NCI-H146 treated with DMSO at 0.1 percent for 48 hours (cell line): ENCODE results near the gene HLF.

Experiments
- DNase-seq: peaks from one replicate; lab custom pipeline; 2025; ENCODE audit not compliant: unreplicated experiment; lab: John Stamatoyannopoulos, UW

Gene HLF

DNA sequence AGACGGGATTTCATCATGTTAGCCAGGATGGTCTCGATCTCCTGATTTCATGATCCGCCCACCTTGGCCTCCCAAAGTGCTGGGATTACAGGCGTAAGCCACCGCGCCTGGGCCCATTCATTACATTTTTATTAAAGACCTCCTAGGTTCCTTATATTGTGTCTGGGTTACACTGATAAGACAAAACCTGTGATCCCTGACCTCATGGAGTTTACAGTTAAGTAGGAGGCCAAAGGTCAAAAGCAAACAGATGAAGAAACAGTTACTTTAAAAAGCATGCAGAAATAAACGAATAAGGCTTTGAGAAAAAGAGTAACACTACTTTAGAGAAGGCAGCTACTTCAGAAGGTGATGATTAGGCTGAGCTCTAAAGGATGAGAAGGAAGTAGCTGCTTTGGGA, 14.9 kb upstream of the HLF start:
- no peak for DNase-seq

DNA sequence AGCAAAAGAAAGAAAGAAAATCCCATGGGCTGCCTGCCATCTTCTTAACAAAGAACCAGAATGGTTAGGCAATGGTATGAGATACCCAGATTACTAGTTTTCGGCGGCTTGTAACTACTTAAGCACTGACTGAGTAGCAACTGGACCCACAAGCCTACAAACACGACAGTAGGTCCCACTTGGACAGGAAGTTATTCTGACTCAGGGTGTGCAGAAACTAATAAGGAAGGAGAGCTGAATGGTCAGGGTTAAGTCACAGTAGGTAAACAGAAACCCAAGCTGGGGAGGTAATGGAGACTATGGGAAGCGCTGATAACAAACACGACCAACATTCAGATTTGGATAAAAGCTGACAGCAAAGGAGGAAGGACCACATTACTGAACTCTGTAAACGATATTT, 10.4 kb upstream of the HLF start:
- no peak for DNase-seq

DNA sequence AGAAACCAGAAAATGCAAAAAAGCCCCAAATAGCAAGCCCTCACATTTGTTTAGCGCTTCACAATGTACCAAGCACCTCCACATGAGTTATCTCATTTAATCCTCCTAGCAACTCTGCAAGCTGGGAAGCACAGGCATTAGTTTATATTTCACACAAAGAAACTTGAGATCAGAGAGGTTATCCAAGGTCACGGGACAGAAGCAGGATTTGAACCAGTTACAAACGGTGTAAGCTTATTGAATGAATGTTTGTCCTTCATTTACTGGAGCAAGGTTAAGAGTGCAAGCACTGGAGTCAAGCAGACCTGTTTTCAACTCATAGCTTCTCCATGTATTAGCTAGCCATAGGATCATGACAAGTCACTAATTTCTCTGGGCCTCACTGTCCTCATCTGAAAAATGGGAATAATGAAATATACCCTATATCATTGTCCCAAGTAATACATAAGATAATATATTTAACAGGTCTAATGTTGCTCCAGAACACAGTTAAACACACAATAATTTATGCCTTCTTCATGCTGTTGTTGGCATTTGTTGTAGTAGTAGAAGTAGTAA, 6.1 kb upstream of the HLF start:
- no peak for DNase-seq

DNA sequence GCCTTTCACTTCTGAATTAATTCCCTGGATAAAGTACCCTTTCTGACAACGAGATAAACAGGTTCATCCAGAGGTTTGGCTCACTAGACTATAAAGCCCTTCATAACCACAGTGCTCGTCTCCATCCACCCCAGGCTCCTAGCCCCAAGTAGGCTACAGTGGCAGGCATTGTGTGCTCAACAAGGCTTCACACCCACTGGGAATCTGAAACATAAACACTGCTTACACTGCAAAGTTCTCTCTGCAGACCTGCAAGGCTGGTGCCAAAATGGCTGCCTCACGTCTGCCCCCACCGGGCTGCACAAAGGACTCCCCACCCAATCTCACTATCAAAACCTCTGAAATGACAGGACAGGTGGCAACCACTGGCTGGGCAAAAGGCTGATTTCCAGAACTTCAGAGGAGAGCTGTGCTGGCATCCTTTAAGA, 5.1 kb upstream of the HLF start:
- DNase-seq = no peak

DNA sequence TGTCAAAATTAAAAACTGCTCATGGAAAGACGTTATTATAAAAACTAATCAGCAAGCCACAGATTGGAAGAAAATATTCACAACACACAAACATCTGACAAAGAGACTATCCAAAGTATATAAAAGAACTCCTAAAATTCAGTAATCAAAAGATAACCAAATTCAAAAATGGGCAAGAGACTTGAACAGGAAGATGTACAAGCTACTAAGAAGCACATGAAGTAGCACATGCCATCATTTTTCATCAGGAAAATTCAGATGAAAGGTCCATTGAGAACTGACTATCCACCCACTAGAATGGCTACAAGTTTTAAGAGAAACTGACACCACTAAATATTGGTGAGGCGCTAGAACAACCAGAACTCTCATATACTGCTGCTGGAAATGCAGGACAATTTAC, 3.4 kb upstream of the HLF start:
- no peak for DNase-seq

DNA sequence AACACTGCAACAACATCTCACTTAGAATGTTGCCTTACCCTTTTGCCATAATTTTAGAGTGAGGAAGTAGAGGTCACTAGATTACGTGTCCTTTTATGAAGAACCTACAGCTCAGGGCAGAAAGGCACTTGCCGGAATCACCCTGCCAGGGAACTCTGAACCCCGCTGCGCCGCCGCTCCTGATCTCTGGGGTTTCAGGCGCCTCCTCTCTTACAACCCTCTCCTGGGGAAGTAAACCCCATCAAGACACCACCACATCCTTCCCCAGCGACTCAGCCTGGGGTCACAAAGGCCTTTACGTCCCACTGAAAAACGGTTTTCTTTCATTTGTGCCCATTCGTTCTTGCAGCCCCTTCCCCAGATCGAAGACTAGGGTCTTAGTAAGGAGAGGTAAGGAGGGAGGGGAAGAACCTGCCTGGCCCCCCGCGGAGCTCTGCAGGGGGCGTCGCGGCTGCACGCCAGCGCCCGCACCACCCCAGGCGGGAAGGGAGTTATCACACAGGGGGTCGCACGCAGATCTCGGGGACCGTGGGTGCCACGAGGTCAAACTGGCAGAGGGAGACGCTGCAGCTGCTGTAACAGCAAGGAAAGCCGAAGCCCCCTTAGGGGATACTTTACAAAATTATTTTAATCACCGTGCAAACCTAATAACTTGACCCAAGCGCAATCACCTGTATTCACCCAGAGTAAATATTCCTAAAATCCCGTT, 1.0 kb upstream of the HLF start:
- no peak for DNase-seq

DNA sequence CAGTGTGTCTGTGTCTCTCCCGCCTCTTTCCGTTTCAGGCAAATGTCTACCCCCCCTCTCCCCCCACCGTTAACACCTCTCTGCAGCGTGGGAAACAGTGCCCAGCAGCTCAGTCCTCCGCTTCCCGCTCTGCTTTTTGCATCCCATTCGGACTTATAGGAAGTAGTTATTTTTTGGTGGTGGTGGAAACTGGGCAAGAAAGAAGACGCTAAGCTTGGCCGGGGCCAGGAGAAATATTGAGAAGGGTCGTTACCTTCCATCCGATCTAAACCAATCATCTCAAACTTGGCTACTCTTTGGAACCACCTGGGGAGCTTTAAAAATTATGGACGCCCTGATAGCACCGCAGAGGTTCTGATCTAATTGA, 499 bp upstream of the HLF start:
- no peak for DNase-seq

DNA sequence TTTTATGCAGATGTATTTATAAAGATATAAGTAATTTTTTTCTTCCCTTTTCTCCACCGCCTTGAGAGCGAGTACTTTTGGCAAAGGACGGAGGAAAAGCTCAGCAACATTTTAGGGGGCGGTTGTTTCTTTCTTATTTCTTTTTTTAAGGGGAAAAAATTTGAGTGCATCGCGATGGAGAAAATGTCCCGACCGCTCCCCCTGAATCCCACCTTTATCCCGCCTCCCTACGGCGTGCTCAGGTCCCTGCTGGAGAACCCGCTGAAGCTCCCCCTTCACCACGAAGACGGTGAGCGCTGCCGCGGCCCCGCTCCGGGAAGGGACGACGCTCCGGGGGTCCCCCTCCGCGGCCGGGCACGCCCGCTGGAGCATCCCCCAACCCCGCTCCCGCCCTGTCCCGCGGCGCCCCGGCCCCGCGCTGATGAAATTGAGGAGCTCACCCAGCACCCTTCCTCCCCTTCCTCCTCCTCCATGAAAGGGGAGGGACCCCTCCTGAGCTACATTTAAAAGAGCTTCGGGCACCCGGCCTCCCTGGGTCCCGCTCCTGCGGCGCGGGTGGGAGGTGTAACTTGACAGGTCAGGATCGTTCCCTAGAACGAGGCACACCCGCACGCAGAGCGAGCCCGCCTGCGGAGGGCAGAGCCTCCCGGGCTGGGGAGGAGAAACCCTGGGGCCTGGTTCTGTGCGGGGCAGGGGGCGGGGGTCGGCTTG, 706 bp downstream of the HLF start:
- DNase-seq = no peak

DNA sequence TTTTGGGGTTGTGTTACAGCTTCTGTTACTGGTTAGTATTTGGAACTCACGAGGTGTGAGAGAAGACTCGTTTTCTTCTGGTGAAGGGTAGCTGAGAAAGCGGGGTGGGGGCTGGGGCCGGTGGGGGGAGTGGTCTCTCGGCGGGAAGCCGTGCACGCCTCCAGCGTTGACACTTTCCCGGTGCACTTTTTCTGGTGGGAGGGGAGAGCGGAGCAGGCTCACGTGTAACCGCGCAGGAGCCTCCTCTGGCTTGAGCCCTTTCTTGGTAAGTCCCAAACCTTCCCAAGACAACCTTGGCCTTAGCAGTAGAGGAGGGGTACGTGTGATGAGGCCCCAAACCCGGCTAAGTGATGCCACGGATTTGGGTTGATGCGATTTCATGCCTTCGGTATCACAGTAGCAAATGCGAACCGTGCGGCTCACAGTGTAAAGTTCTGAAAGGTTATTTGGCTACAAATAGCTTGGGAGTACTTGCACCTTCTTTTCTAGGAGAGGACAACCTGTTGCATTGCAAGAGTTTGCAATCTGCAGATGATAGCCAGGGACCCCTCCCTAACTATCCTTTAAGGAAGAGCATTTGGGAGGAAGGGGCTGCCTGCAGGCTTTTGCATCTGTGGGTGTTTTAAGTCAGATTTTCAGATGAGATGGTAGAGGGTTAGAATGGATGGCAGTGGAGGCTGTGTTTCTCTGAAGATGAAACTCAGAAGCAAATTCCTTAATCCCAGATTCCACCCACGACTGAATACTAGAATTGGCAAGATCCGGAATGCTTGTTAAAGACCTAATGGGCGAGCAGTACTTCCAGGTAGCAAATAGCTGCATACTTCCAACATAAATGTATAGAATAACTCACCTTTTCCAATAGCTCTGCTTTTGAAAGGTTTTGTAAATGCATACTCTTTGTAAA, 1.5 kb downstream of the HLF start:
- no peak for DNase-seq

DNA sequence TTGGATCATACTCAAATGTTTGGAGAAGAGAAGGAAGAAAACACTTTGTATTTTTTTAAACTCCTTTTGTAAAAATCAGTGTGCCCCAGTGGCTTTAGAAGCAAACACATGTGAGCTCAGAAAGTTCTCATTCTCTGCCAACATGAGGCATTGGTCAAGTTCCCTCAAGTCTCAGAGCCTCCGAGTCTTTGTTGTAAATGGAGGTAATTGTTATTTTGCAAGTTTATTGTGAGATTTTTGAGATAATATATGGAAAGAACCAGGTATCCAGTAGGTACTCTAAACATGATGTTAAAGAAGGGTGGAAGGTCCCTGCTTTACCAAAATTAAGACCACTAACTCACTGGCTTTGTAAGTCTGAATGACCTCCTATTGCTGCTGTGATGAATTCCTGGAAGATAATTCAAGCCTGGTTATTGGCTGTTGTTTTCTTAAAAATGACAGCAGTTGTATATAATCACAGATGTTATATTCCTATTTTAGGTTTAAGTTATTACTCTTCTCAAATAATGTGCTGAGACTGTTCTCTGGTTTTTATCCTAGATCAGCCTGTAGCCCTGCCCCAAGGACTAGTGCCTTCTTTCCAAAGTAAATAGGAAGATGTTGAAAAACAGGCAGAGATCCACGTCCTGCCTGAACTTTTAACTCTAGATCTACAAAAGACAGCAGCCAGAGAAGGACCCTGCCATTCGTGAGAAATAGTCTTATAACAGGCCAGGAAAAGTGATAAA, 2.4 kb downstream of the HLF start:
- DNase-seq = no peak

DNA sequence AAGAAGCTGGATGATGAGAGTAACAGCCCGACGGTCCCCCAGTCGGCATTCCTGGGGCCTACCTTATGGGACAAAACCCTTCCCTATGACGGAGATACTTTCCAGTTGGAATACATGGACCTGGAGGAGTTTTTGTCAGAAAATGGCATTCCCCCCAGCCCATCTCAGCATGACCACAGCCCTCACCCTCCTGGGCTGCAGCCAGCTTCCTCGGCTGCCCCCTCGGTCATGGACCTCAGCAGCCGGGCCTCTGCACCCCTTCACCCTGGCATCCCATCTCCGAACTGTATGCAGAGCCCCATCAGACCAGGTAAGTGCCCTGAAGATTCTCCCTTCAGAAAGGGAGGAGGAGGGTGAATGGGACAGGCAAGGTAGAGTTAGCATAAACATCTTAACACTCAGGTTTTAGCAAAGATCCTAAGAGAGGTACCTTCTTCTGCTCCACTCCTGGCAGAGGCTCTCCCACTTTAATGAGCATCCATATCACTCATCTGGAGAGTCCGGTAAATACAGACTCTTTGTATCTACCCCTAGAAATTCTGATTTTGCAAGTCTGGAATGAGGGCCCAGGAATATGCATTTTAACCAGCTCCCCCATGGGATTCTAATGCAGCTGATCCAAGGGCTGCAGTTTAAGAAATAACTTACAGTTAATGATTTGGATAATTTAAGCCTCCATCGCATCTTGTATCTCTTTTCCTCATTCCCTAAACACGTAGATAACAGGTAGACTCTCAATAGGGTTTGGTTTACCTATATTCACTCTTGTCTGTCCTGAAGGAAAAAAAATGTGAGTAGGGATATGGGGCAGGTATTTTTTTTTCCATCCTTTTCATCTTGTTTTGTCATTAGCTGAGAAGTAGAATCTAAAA, 3.3 kb downstream of the HLF start:
- DNase-seq = no peak

DNA sequence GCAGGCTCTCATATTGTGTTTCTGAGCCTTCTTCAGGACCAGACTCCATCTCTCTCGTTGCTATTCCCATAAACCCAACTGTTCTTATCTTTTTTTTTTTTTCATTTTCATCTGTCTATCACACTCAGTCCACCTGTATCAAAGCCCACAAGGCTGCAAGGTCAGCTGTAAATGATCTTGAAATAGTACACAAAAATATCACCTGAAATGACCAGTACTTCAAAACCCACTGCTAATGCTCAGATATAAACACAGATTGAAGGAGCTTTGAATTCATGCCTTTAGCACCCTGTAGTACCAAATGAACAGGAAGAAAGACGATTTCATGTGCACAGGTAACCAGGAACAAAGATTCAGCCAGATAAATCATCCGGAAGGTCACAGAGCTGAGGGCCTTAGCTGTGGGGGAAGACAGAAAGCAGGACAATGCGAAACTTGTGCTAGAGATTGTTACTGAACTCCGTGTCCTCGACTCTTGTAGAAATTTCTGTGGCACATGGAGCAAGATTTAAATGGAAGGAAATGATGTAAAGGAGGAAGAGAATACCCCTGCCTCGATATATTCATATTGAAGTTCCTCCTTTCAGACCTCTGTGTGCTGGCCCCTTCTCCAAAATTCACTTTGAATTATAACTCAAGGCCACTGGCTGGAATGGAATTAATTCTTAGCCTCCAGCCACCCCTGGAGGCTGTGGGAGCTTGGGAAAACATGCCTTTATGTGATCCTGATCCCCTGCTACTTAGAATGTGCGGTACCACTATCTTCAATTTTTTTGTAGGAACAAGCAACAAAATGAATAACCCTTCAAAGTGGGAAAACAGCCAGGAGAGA, 4.1 kb downstream of the HLF start:
- DNase-seq = no peak

DNA sequence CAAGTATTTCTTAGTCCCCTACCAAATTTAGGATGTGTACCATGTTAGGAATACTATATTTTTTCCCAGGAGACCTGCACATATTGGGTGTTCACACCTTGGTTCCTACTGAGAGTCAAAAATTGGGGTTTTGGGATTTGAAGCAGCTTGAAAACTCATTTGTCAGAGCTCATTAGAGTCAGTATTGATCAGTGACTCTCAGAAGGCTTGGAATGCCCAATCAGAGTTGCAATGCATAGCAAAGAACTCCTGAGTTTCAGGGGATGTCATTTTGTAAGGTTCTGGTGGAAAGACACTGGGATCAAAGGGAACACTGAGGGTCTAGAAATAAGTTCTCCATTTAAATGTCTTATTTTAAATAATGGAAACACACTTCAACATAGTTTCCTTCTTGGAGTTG, 5.1 kb downstream of the HLF start:
- no peak for DNase-seq

DNA sequence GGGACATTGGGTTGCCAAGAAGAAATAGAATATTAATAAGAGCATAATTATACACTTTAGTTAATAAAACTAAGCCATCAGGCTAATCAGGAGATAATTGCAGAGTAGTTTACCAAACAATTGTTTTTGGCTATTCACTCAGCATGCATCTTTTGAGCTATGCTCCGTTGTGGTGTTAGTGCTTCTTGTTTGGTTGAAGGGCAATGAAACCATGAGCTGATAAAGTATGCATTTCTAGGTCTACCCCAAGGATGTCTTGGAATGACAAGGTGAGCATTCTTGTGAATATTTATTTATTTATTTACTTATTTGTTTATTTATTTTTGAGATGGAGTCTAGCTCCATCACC, 6.4 kb downstream of the HLF start:
- no peak for DNase-seq

DNA sequence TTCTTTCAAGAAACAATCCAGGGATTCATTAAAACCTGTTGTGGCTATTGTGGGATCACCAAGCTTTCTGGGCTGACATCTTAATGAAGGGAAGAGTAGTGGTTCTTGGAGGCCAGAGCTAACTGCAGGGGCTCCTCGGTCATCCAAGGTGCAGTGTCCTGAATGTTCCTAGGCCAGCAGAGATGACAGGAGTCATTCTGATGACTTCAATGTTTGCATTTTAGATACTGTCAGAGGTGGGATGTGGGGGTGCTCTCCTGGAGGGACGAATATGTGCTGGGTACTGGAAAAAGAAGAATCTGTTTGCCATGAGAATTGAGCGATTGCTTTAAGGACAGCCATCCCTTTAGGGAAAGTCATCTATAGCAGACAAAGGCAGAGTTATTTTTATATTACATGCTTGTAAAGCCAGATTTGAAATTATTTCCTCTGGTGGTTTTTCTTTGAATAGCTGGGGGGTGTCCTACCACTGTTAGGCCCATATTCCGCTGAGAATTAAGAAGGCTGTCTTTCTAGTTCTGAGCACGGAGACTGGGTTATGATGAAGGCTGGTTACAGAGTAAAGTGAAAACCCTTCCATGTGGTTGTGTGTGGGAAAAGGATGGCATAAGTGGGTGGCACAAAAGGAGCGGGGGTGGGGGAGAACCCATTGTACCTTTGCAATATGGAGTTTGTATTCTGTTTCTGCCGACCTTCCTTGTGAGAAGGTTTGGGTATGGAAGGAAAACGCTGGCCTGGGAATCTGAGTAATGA, 7.4 kb downstream of the HLF start:
- DNase-seq = no peak

DNA sequence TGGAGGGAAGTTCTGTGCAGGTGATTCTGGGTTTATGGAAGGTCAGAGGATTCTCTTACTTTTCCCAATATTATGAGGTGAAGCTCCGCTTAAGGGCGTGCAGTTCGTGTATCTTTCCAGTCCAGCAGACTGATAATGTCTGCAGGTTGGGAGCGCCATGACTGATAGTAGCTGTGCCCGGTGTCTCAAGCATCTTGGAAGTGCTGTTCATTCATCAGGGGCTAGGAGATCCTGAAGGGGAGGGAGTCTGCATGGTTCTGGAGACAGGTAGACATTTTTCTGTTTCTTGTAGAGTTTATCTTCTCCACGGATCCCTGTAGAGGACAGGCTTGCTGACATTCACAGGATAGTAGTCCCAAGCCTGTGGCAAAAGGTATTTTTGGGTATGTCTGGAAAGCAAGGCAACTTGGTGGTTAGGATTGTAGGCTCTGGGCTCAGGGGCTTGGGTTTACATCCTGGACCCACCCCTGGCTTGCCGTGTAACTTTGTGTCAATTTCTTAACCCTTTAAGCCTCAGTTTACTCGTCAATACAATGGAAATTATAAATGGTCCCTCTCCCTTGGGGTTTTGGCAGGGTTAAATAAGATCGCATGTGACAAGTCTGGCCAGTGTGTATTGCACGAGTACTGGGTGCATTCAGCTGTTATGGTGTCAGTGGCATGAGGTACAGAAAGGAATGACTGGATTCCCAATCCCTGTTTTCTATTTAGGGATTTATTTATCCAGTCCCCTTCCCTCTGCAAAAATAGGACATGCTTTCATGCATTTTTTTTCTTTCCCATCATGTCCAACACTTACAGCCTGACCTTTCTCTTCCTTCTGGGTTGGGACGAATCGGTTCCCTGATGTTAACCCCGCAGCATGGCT, 8.2 kb downstream of the HLF start:
- no peak for DNase-seq

DNA sequence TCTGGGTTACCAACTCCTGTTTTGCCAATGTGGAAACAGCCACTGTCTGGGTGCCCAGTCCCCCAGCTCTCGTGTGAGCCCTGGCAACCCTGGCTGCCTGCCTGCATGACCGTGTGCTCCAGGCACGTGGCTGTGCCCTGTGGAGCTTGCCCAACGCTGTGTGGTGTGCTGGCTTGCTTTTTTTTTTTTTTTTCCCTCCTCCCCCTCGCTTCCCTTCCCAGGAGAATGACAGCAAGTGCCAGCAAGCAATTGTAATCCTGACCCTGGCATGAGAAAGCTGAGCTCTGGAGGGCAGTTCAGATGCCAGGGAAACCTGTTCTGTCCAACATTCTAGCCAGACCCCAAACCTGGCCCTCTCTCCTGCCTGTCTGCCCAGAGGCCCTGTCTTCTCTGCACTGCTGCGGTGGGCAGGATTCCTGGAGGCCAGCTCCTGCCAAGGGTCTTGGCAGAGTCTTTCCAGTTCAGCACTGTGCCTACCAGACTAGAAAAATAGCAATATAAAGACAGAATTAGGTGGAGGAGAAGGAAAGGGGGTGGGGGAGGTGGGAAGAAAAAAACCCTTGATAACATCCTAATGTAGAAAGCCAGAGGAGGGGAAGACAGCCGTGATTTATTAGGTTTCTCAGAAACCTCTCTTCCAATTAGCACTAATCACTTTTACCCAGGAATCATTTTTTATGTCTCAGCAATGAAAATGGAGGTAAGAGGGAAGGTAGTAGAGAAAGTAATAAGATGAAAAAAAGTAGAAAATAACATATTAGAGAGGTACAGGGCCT, 9.0 kb downstream of the HLF start:
- no peak for DNase-seq
